IMR-90 (cell line): ENCODE measurements around the gene APBB1IP. TPM values are rescaled to one million over a fixed set of nuclear protein-coding genes. Genes with fewer than 3 reads are reported as not detected.

Experiments used
- ATAC-seq: fragments of 200-7000 bp; cut with Tn5 transposase; 2 replicates; pipeline ENCODE4 v1.9.1; 2020; ENCODE audit warnings: low read depth, mild to moderate bottlenecking, moderate library complexity
- BruUV-seq: library from RNA; stranded (reverse); fragments of 400-500 nt; replicated peaks from 2 replicates; lab custom pipeline; 2021; lab: Mats Ljungman, UMichigan
- CTCF ChIA-PET: fragments of 300-600 bp; formaldehyde crosslinking; extraction: SDS; loops from one replicate; lab custom pipeline; 2021; ENCODE audit warnings: antibody characterized with exemption; lab: Yijun Ruan, JAX
- POLR2A ChIA-PET: fragments of 300-600 bp; sonication (Branson Sonifier 250); formaldehyde crosslinking; loops from one replicate; lab custom pipeline; 2022; ENCODE audit warnings: antibody characterized with exemption; ENCODE audit not compliant: unreplicated experiment; lab: Charles Lee
- DNase-seq: peaks from one replicate; pipeline ENCODE4 v3.0.0; 2013
- H2AFZ ChIP-seq: replicated peaks from 2 replicates; pipeline ENCODE3; 2013; ENCODE audit warnings: low read length, mild to moderate bottlenecking; ENCODE audit not compliant: poor library complexity
- H2AK5ac ChIP-seq: 2 replicates; pipeline ENCODE4 v1.6.1; 2013; ENCODE audit warnings: low read depth, low read length, inconsistent platforms
- H2AK9ac ChIP-seq: replicated peaks from 2 replicates; pipeline ENCODE3; 2013; ENCODE audit warnings: mild to moderate bottlenecking, low read depth, low read length, moderate library complexity; ENCODE audit not compliant: poor library complexity
- H2BK120ac ChIP-seq: 2 replicates; pipeline ENCODE4 v1.6.1; 2013; ENCODE audit warnings: low read depth, low read length, inconsistent platforms
- H2BK15ac ChIP-seq: 3 replicates; pipeline ENCODE4 v1.6.1; 2013; ENCODE audit warnings: low read depth, low read length, inconsistent platforms
- H2BK20ac ChIP-seq: 2 replicates; pipeline ENCODE4 v1.6.1; 2013; ENCODE audit warnings: low read depth, mild to moderate bottlenecking, inconsistent platforms, low read length, moderate library complexity
- H2BK5ac ChIP-seq: 2 replicates; pipeline ENCODE4 v1.6.1; 2013; ENCODE audit warnings: mild to moderate bottlenecking, low read depth, low read length, inconsistent platforms; ENCODE audit not compliant: poor library complexity, severe bottlenecking
- H3K14ac ChIP-seq: replicated peaks from 2 replicates; pipeline ENCODE4 v1.6.1; 2013; ENCODE audit warnings: low read depth, low read length, inconsistent platforms
- H3K18ac ChIP-seq: 2 replicates; pipeline ENCODE4 v1.6.1; 2013; ENCODE audit warnings: low read depth, low read length, control low read depth
- H3K23ac ChIP-seq: 2 replicates; pipeline ENCODE4 v1.6.1; 2013; ENCODE audit warnings: low read depth, low read length, inconsistent platforms
- H3K27ac ChIP-seq: 2 replicates; pipeline ENCODE4 v1.5.1; 2013; ENCODE audit warnings: mild to moderate bottlenecking, control low read depth, low read length; ENCODE audit not compliant: insufficient read depth
- H3K27me3 ChIP-seq: 2 replicates; pipeline ENCODE4 v1.6.1; 2013; ENCODE audit warnings: low read length; ENCODE audit not compliant: control insufficient read depth, insufficient read depth
- H3K36me3 ChIP-seq: 2 replicates; pipeline ENCODE4 v1.6.1; 2013; ENCODE audit warnings: low read length, mixed read lengths; ENCODE audit not compliant: control insufficient read depth, insufficient read depth
- H3K4ac ChIP-seq: 2 replicates; pipeline ENCODE4 v1.6.1; 2013; ENCODE audit warnings: low read depth, low read length, inconsistent platforms
- H3K4me1 ChIP-seq: 2 replicates; pipeline ENCODE4 v1.6.1; 2013; ENCODE audit warnings: low read length, mixed read lengths; ENCODE audit not compliant: control insufficient read depth, insufficient read depth
- H3K4me2 ChIP-seq: 2 replicates; pipeline ENCODE4 v1.6.1; 2013; ENCODE audit warnings: low read depth, mild to moderate bottlenecking, control low read depth, low read length, moderate library complexity
- H3K4me3 ChIP-seq: 2 replicates; pipeline ENCODE4 v1.5.1; 2013; ENCODE audit warnings: low read depth, mild to moderate bottlenecking, control low read depth, low read length, moderate library complexity; ENCODE audit not compliant: insufficient read depth
- H3K56ac ChIP-seq: 2 replicates; pipeline ENCODE4 v1.6.1; 2013; ENCODE audit warnings: low read length, inconsistent platforms; ENCODE audit not compliant: insufficient read depth; ENCODE audit errors: extremely low read depth
- H3K79me1 ChIP-seq, 2 experiments: 2 replicates each; pipeline ENCODE4 v1.6.1; 2013; ENCODE audit warnings: low read length in 2 of 2, inconsistent platforms in 1 of 2, low read depth in 1 of 2
- H3K9ac ChIP-seq: 2 replicates; pipeline ENCODE4 v1.6.1; 2013; ENCODE audit warnings: low read depth, low read length, control low read depth
- H3K9me1 ChIP-seq: 2 replicates; pipeline ENCODE4 v1.6.1; 2013; ENCODE audit warnings: low read length, inconsistent platforms; ENCODE audit not compliant: insufficient read depth
- H3K9me3 ChIP-seq: 2 replicates; pipeline ENCODE4 v1.6.1; 2013; ENCODE audit warnings: low read length; ENCODE audit not compliant: control insufficient read depth, insufficient read depth
- H4K20me1 ChIP-seq: 2 replicates; pipeline ENCODE4 v1.6.1; 2013; ENCODE audit warnings: low read length, inconsistent platforms; ENCODE audit not compliant: insufficient read depth
- H4K5ac ChIP-seq: 2 replicates; pipeline ENCODE4 v1.6.1; 2013; ENCODE audit warnings: mild to moderate bottlenecking, low read depth, low read length, control low read depth
- H4K8ac ChIP-seq, 2 experiments: 2 replicates each; pipeline ENCODE4 v1.6.1; 2013; ENCODE audit warnings: low read depth in 2 of 2, low read length in 2 of 2, control low read depth in 1 of 2, inconsistent platforms in 1 of 2
- H4K91ac ChIP-seq: 2 replicates; pipeline ENCODE4 v1.6.1; 2013; ENCODE audit warnings: low read depth, low read length, inconsistent platforms; ENCODE audit not compliant: insufficient read depth
- CEBPB ChIP-seq: IDR thresholded peaks from 2 replicates; pipeline ENCODE4 v1.6.1; 2012; ENCODE audit warnings: low read depth, low read length, improper control_type of control experiment
- CHD1 ChIP-seq: IDR thresholded peaks from 2 replicates; pipeline ENCODE4 v1.6.1; 2012; ENCODE audit warnings: low read depth, low read length, improper control_type of control experiment
- FOS ChIP-seq: fragments of 150-350 bp; IDR thresholded peaks from 2 replicates; pipeline ENCODE4 v1.6.1; 2016; ENCODE audit warnings: low read depth, low read length
- MAFK ChIP-seq: IDR thresholded peaks from 2 replicates; pipeline ENCODE4 v1.6.1; 2012; ENCODE audit warnings: low read depth, low read length, improper control_type of control experiment
- MAZ ChIP-seq: IDR thresholded peaks from 2 replicates; pipeline ENCODE4 v1.6.1; 2012; ENCODE audit warnings: low read depth, mild to moderate bottlenecking, low read length, improper control_type of control experiment, moderate library complexity, borderline replicate concordance
- MXI1 ChIP-seq: IDR thresholded peaks from 2 replicates; pipeline ENCODE4 v1.6.1; 2012; ENCODE audit warnings: low read depth, mild to moderate bottlenecking, low read length, moderate library complexity, borderline replicate concordance
- NFE2L2 ChIP-seq: fragments of 150-350 bp; IDR thresholded peaks from 2 replicates; pipeline ENCODE4 v1.6.1; 2016; ENCODE audit warnings: low read depth, mild to moderate bottlenecking, low read length
- POLR2A ChIP-seq: IDR thresholded peaks from 2 replicates; pipeline ENCODE4 v1.6.1; 2012; ENCODE audit warnings: mild to moderate bottlenecking, low read depth, low read length
- RAD21 ChIP-seq: IDR thresholded peaks from 2 replicates; pipeline ENCODE4 v1.6.1; 2012; ENCODE audit warnings: low read length, improper control_type of control experiment
- RCOR1 ChIP-seq: IDR thresholded peaks from 2 replicates; pipeline ENCODE4 v1.6.1; 2012; ENCODE audit warnings: mild to moderate bottlenecking, low read length, improper control_type of control experiment; ENCODE audit not compliant: insufficient replicate concordance
- RFX5 ChIP-seq: IDR thresholded peaks from 2 replicates; pipeline ENCODE4 v1.8.0; 2012; ENCODE audit warnings: low read depth, mild to moderate bottlenecking, low read length, moderate library complexity
- SMC3 ChIP-seq: fragments of 150-350 bp; IDR thresholded peaks from 2 replicates; pipeline ENCODE4 v1.6.1; 2016; ENCODE audit warnings: low read depth, mild to moderate bottlenecking, antibody characterized with exemption, low read length, moderate library complexity
- WGBS, 2 experiments: methylation state at CpG; one replicate each; pipeline versions ENCODE4 v1.1.5 to v1.1.7; 2013; ENCODE audit warnings: missing lambda C conversion rate in 2 of 2; ENCODE audit not compliant: insufficient read length in 1 of 2; ENCODE audit errors: extremely low coverage in 2 of 2; 5-methylcytosine and 5-hydroxymethylcytosine counted together
- dilution Hi-C: fragments of 300-500 bp; cut with HindIII; formaldehyde crosslinking; loops from one replicate; pipeline ENCODE4 v1.14.3; 2018; ENCODE audit warnings: low sequenced_read_pairs; ENCODE audit not compliant: unreplicated experiment
- in situ Hi-C: fragments of 300-500 bp; cut with MboI; formaldehyde crosslinking; loops from 3 replicates; pipeline ENCODE4 v1.14.3; 2019; ENCODE audit warnings: low sequenced_read_pairs, inconsistent platforms, mixed read lengths
- intact Hi-C: fragments of 100-400 bp; cut with micrococcal nuclease; formaldehyde crosslinking; loops from 2 replicates; pipeline ENCODE4 v1.10.0; 2022
- polyA plus RNA-seq, 3 experiments: library from polyadenylated mRNA; depleted of rRNA; stranded (reverse); fragments of >200 nt; gene quantifications; 2 replicates each; pipeline ENCODE4 v1.2.3, GENCODE V29; 2012; ENCODE audit warnings: low replicate concordance in 1 of 3
- total RNA-seq: library from RNA; depleted of rRNA; stranded (reverse); fragments of >200 nt; gene quantifications from 2 replicates; pipeline ENCODE4 v1.2.3, GENCODE V29; 2012
- TF ChIP-seq, protein P1 (sequence below): fragments of 150-350 bp; IDR thresholded peaks from 2 replicates; pipeline ENCODE4 v1.6.1; 2017; ENCODE audit warnings: mild to moderate bottlenecking, antibody characterized with exemption, low read length, low read depth
- TF ChIP-seq, protein P2 (sequence below): fragments of 150-350 bp; IDR thresholded peaks from 2 replicates; pipeline ENCODE4 v1.6.1; 2016; ENCODE audit warnings: low read depth, mild to moderate bottlenecking, low read length, moderate library complexity, borderline replicate concordance

The APBB1IP gene
- total and polyA plus RNA-seq, 2 of the 4 experiments (the other 2 are of a cell fraction) = not detected

DNA sequence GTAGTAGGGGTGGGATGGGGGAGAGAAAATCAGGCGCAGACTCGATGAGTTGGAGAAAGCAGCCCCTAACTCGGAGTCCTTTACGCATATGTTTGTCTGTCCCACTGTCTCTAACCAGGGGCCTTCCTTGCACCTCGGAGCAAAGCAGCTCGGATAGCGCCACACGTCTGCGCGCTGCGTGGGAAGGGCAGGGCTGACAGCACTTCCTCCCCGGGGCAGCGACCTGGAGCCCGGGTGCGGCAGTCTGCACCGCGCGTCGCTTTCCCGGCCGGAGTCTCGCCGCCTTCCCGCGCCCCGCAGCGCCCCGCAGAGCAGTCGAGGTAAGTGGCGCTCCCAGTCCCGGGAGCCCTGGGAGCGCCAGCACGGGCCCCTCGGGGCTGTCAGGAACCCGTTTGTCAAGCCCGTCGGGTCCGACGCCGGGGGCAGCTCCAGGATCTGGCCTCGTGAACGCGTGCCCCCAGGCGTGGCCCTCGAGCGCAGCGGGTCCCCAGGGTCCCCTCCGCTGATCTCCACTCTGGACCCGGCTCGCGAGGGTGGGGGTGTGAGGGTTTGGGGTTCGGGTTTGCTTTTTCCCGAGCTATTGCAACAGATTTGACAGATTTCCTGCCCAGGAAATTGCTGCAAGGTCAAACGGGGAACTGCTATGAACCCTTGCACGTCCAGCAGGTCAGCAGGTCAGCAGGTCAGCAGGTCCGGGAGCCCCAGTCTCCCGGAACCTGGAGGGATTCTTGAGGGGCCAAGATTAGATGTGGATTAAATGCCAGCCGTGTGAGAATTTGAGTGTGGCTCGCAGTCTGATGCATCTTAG, 597 bp downstream of the APBB1IP start:
- Histone ChIP-seq H3K27ac (no peak overlapping the region), H3K9me1 (no peaks in the 10 kb centered on the region), H3K4ac (no peak overlapping the region), H3K56ac (no peak overlapping the region), H3K27me3 (no peaks in the 10 kb centered on the region), H4K8ac (no peak overlapping the region), H2BK15ac (no peak overlapping the region), H2AFZ (peak overlapping the region; percentile 23), H2BK20ac (no peak overlapping the region), H3K79me1 (no peaks in the 10 kb centered on the region), H2BK120ac (no peak overlapping the region), H4K91ac (no peak overlapping the region), H3K9ac (no peak overlapping the region), H3K18ac (no peak overlapping the region), H3K4me3 (no peak overlapping the region), H3K4me1 (no peaks in the 10 kb centered on the region), H2BK5ac (no peak overlapping the region), H3K4me2 (no peak overlapping the region), H3K36me3 (no peaks in the 10 kb centered on the region), H3K23ac (no peak overlapping the region), H4K20me1 (no peaks in the 10 kb centered on the region), H2AK9ac (no peak overlapping the region), H2AK5ac (no peak overlapping the region), H3K14ac (no peak overlapping the region), H4K5ac (no peak overlapping the region), H3K9me3 (peaks cover 9% of the 10 kb centered on the region)
- in situ Hi-C loops (no loop called here), dilution Hi-C loops (no loop called here), intact Hi-C loops (no loop called here)
- no peak for DNase-seq
- ATAC-seq = no peak
- WGBS, 2 experiments = 8% methylated on average over 32 of the region's 59 CpGs; no CpG with 5 or more reads in 1 of the 2 experiments
- POLR2A ChIA-PET = no interaction called here
- BruUV-seq = no TSS peak
- CTCF ChIA-PET = no interaction called here
- TF ChIP-seq FOS (no peak), RFX5 (no peak), CEBPB (no peak), NFE2L2 (no peak), POLR2A (no peak), CHD1 (no peak), RCOR1 (no peak), MXI1 (no peak), RAD21 (no peak), MAFK (no peak), SMC3 (no peak), MAZ (no peak)
- TF ChIP-seq, protein P1, sequence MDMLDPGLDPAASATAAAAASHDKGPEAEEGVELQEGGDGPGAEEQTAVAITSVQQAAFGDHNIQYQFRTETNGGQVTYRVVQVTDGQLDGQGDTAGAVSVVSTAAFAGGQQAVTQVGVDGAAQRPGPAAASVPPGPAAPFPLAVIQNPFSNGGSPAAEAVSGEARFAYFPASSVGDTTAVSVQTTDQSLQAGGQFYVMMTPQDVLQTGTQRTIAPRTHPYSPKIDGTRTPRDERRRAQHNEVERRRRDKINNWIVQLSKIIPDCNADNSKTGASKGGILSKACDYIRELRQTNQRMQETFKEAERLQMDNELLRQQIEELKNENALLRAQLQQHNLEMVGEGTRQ = no peak
- TF ChIP-seq, protein P2, sequence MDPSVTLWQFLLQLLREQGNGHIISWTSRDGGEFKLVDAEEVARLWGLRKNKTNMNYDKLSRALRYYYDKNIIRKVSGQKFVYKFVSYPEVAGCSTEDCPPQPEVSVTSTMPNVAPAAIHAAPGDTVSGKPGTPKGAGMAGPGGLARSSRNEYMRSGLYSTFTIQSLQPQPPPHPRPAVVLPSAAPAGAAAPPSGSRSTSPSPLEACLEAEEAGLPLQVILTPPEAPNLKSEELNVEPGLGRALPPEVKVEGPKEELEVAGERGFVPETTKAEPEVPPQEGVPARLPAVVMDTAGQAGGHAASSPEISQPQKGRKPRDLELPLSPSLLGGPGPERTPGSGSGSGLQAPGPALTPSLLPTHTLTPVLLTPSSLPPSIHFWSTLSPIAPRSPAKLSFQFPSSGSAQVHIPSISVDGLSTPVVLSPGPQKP = no peak
